BLaER1 (cell line): ENCODE data around the gene LYSMD2.
A peak's percentile ranks its signal among the peaks of the same experiment; 100 is the strongest.
"Not testable (repeated sequence)": the region's sequence is repeated elsewhere in the genome, so short reads cannot be mapped to it uniquely, and the experiment has no call there.

Experiments used
- H3K27ac ChIP-seq: shearing (Covaris generic); formaldehyde crosslinking; 2 replicates; pipeline ENCODE4 v1.8.1; 2022
- H3K27me3 ChIP-seq: shearing (Covaris generic); formaldehyde crosslinking; 2 replicates; pipeline ENCODE4 v1.8.1; 2022
- H3K36me3 ChIP-seq: shearing (Covaris generic); formaldehyde crosslinking; 2 replicates; pipeline ENCODE4 v1.8.1; 2022
- H3K4me1 ChIP-seq: shearing (Covaris generic); formaldehyde crosslinking; 2 replicates; pipeline ENCODE4 v1.8.1; 2022
- H3K4me2 ChIP-seq: shearing (Covaris generic); formaldehyde crosslinking; 2 replicates; pipeline ENCODE4 v1.8.1; 2022
- H3K4me3 ChIP-seq: shearing (Covaris generic); formaldehyde crosslinking; 2 replicates; pipeline ENCODE4 v1.8.1; 2022
- H3K9ac ChIP-seq: shearing (Covaris generic); formaldehyde crosslinking; 2 replicates; pipeline ENCODE4 v1.8.1; 2022
- H3K9me3 ChIP-seq: shearing (Covaris generic); formaldehyde crosslinking; 2 replicates; pipeline ENCODE4 v1.8.1; 2022
- H4K20me1 ChIP-seq: shearing (Covaris generic); formaldehyde crosslinking; 2 replicates; pipeline ENCODE4 v1.8.1; 2022
- Cebpa-rat ChIP-seq: shearing (Covaris generic); IDR thresholded peaks from 2 replicates; pipeline ENCODE4 v1.8.1; 2022

Gene LYSMD2

GRCh38 chr15:51737522-51738305 lies at the start of gene LYSMD2:
TSS of gene LYSMD2 (minus strand) at chr15:51737655. CDS start at chr15:51737622, 33 bp downstream.
- H3K27ac ChIP-seq, result peak within 1 kb of the TSS; percentile 92

GRCh38 chr15:51787130-51787529 lies 49.7 kb upstream of the LYSMD2 start:
- not testable (repeated sequence) for H4K20me1 ChIP-seq, H3K27ac ChIP-seq, H3K4me3 ChIP-seq, H3K4me1 ChIP-seq, H3K4me2 ChIP-seq, H3K9ac ChIP-seq, H3K27me3 ChIP-seq
- Histone ChIP-seq H3K9me3 (peaks cover 30% of the 10 kb centered on the region), H3K36me3 (peaks cover 38% of the 10 kb centered on the region)

More at GRCh38 chr15:51737522-51738305, at the start of gene LYSMD2:
- peak within 1 kb of the TSS; percentile 88 for H3K9ac ChIP-seq
- no peaks in the 10 kb centered on the region for H3K36me3 ChIP-seq
- H3K9me3 ChIP-seq, result no peaks in the 10 kb centered on the region
- no peak for TF ChIP-seq Cebpa-rat
- H4K20me1 ChIP-seq, result peaks cover 24% of the 10 kb centered on the region
- H3K4me2 ChIP-seq, result peak within 1 kb of the TSS; percentile 91
- H3K27me3 ChIP-seq, result no peaks in the 10 kb centered on the region
- H3K4me3 ChIP-seq, result peak within 1 kb of the TSS; percentile 85
- H3K4me1 ChIP-seq, result peaks cover 52% of the 10 kb centered on the region

DNA sequence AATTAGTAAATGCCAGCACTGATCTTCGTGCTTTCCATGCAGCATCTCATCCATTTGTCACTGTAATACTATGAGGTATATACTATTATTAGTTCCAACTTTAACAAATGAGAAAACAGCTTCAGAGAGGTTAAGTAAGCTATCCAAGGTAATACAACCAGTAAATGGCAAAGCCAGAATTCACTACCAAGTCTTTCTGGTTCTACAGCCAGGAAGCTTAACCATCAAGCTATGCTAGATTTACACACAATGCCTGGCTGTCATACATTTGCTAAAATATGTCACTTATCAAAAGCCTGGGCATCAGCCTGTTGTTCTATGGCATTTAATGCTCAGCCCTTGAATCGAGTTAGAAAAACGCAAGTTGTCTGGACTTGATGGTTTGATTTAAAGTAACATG lies 46.5 kb upstream of the LYSMD2 start:
- TF ChIP-seq Cebpa-rat, result no peak
- H3K9me3 ChIP-seq, result peaks cover 30% of the 10 kb centered on the region
- H3K36me3 ChIP-seq, result peaks cover 54% of the 10 kb centered on the region
- no peaks in the 10 kb centered on the region for H4K20me1 ChIP-seq
- H3K9ac ChIP-seq, result no peak overlapping the region
- H3K4me1 ChIP-seq, result no peaks in the 10 kb centered on the region
- no peak overlapping the region for H3K4me3 ChIP-seq
- H3K4me2 ChIP-seq, result no peak overlapping the region
- H3K27me3 ChIP-seq, result no peaks in the 10 kb centered on the region
- H3K27ac ChIP-seq, result no peak overlapping the region

- no peaks in the 10 kb centered on the region for H3K27me3 ChIP-seq
- no peak overlapping the region for H3K9ac ChIP-seq
- TF ChIP-seq Cebpa-rat, result no peak
- no peak overlapping the region for H3K4me2 ChIP-seq
- H3K27ac ChIP-seq, result no peak overlapping the region
- peaks cover 25% of the 10 kb centered on the region for H3K9me3 ChIP-seq
- H3K36me3 ChIP-seq, result peaks cover 48% of the 10 kb centered on the region
- H3K4me3 ChIP-seq, result no peak overlapping the region
- no peaks in the 10 kb centered on the region for H3K4me1 ChIP-seq
- H4K20me1 ChIP-seq, result no peaks in the 10 kb centered on the region
Measured at GRCh38 chr15:51782357-51782896, 45.0 kb upstream of the LYSMD2 start.

DNA sequence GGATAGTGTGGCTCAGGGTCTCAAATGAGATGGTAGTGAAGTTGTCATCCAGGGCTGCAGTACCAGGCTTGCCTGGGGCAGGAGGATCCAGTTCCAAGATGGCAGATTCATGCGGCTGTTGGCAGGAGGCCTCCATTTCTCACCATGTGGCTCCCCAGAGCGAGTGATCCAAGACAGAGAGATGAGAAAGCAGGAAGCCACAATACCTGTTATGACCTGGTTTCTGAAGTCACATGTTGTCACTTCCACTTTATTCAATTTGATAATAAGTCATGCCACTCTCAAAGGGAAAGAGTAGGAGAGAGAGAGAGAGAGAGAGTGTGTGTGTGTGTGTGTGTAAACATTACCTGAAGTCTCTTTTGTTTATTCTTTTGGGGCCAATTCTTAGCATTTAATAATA lies 44.1 kb upstream of the LYSMD2 start:
- Histone ChIP-seq H3K27me3 (no peaks in the 10 kb centered on the region), H3K27ac (no peak overlapping the region), H4K20me1 (no peaks in the 10 kb centered on the region), H3K9me3 (peaks cover 16% of the 10 kb centered on the region), H3K4me1 (no peaks in the 10 kb centered on the region), H3K4me2 (no peak overlapping the region), H3K9ac (no peak overlapping the region), H3K36me3 (peaks cover 39% of the 10 kb centered on the region), H3K4me3 (no peak overlapping the region)
- no peak for TF ChIP-seq Cebpa-rat

- no peak overlapping the region for H3K9ac ChIP-seq
- H3K9me3 ChIP-seq, result peaks cover 14% of the 10 kb centered on the region
- peaks cover 34% of the 10 kb centered on the region for H3K36me3 ChIP-seq
- no peak overlapping the region for H3K4me2 ChIP-seq
- no peak overlapping the region for H3K27ac ChIP-seq
- no peaks in the 10 kb centered on the region for H3K27me3 ChIP-seq
- TF ChIP-seq Cebpa-rat, result no peak
- H3K4me1 ChIP-seq, result no peaks in the 10 kb centered on the region
- no peaks in the 10 kb centered on the region for H4K20me1 ChIP-seq
- H3K4me3 ChIP-seq, result no peak overlapping the region
Measured at GRCh38 chr15:51780636-51781035, 43.2 kb upstream of the LYSMD2 start.

DNA sequence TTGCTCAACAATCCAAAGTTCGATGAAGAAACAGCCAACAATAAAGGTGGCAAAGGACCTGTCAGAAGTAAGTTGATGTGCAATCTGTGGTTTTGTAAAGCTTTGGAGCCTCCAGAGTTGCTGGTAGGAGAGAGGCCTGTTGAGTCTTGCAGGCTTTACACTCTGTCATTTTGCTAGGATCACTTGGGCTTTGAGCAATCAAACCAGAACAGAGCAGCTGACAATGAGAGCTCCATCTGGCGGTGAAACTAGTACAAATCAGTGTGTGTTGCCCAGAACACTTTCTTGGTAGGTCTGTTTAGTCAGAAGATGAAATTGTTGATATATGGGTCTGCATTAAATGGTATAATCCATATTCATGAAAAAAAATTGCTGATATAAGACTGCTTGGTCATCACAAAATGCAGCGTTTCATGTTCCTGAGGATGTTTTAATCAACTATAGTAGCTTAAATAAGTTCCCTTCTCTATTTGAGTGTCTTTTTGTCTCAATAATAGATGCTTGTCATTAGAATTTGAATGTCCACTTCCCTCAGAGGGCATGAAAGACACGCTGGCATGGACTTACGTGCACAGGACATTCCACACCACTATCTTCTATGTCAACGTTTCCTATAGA lies 39.6 kb upstream of the LYSMD2 start:
- H3K9ac ChIP-seq, result no peak overlapping the region
- no peaks in the 10 kb centered on the region for H3K9me3 ChIP-seq
- TF ChIP-seq Cebpa-rat, result no peak
- H3K36me3 ChIP-seq, result peaks cover 47% of the 10 kb centered on the region
- H4K20me1 ChIP-seq, result no peaks in the 10 kb centered on the region
- no peak overlapping the region for H3K4me2 ChIP-seq
- H3K27me3 ChIP-seq, result no peaks in the 10 kb centered on the region; the same call in 1 of the 2 replicates
- H3K4me1 ChIP-seq, result no peaks in the 10 kb centered on the region
- no peak overlapping the region for H3K27ac ChIP-seq
- H3K4me3 ChIP-seq, result no peak overlapping the region

GRCh38 chr15:51775967-51776816 lies 38.7 kb upstream of the LYSMD2 start:
- Histone ChIP-seq H4K20me1 (no peaks in the 10 kb centered on the region), H3K4me1 (no peaks in the 10 kb centered on the region), H3K4me3 (no peak overlapping the region), H3K4me2 (no peak overlapping the region), H3K9me3 (no peaks in the 10 kb centered on the region), H3K36me3 (peaks cover 44% of the 10 kb centered on the region), H3K27me3 (no peaks in the 10 kb centered on the region; the same call in 1 of the 2 replicates), H3K9ac (no peak overlapping the region), H3K27ac (no peak overlapping the region)
- no peak for TF ChIP-seq Cebpa-rat

DNA sequence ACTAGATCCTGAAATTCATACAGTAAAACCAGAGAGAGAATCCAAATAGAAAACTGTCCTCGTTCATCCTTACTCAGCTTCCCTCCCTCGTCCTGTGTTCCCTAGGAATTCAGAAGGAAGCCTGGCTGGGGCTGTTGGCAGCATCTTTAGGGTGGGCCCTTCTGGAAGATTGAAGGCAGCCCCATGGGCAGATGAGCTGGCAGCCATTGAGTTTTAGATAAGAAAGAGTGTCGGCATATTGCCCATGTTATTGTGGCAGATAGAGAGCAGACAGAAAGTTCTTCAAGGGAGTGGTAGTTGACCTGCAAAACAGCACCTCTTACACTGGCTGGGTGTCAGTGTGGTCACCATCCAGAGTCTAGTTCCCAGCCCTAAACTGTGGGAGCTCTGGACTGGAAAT lies 37.5 kb upstream of the LYSMD2 start:
- Histone ChIP-seq H3K4me2 (no peak overlapping the region), H3K36me3 (peaks cover 44% of the 10 kb centered on the region), H3K4me1 (no peaks in the 10 kb centered on the region), H3K27me3 (no peaks in the 10 kb centered on the region; the same call in 1 of the 2 replicates), H4K20me1 (no peaks in the 10 kb centered on the region), H3K27ac (no peak overlapping the region), H3K9me3 (no peaks in the 10 kb centered on the region), H3K4me3 (no peak overlapping the region), H3K9ac (no peak overlapping the region)
- no peak for TF ChIP-seq Cebpa-rat
